Ovary (tissue), 9 donors: Measurements from ENCODE around the gene RASSF10. TPM values are rescaled to one million over a fixed set of nuclear protein-coding genes. Genes with fewer than 3 reads are reported as not detected.

Experiments
- DNase-seq, 5 donors: peaks; one replicate each; pipeline ENCODE4 v3.0.0-alpha.2; 2019 to 2020
- H3K27ac ChIP-seq, 2 donors: fragments of 200-600 bp; one replicate each; pipeline versions ENCODE4 v1.5.1 to v1.8.0; 2019 to 2022
- H3K27me3 ChIP-seq: fragments of 200-600 bp; one replicate; pipeline ENCODE4 v1.8.0; 2022
- H3K36me3 ChIP-seq: fragments of 200-600 bp; sonication (generic); one replicate; pipeline ENCODE4 v1.5.1; 2019
- H3K4me1 ChIP-seq: one replicate; pipeline ENCODE4 v1.8.1; 2013; ENCODE audit warnings: mild to moderate bottlenecking, moderate library complexity; ENCODE audit not compliant: insufficient read depth
- H3K4me3 ChIP-seq: fragments of 200-600 bp; sonication (generic); one replicate; pipeline ENCODE4 v1.5.1; 2017
- H3K9me3 ChIP-seq, 2 donors: fragments of 200-600 bp in 1 of 2; sonication (generic) in 1 of 2; one replicate each; pipeline versions ENCODE4 v1.5.1 to v1.8.1; 2013 to 2019; ENCODE audit warnings: mild to moderate bottlenecking in 1 of 2, moderate library complexity in 1 of 2
- EP300 ChIP-seq: sonication (generic); formaldehyde crosslinking; IDR thresholded peaks from one replicate; pipeline ENCODE4 v1.6.1; 2017; ENCODE audit warnings: antibody characterized with exemption
- POLR2A ChIP-seq: fragments of 450-650 bp; IDR thresholded peaks from one replicate; pipeline ENCODE4 v1.6.1; 2017; ENCODE audit warnings: antibody characterized with exemption, mild to moderate bottlenecking, moderate library complexity
- WGBS, 3 donors: extraction: QIAGEN DNeasy Blood & Tissue Kit in 1 of 3; methylation state at CpG; one replicate each; pipeline versions ENCODE4 v1.1.5 to v1.1.7; 2013 to 2017; 5-methylcytosine and 5-hydroxymethylcytosine counted together
- intact Hi-C, 4 donors: fragments of 100-400 bp; cut with DNase I; formaldehyde crosslinking; loops; one replicate each; pipeline versions ENCODE4 v1.11.0 to v1.15.1; 2022 to 2023
- polyA plus RNA-seq, 2 donors: library from polyadenylated mRNA; stranded (reverse); fragments of 200-250 nt in 1 of 2; fragments of 350-450 nt in 1 of 2; fragmentation: Illumina TruSeq in 1 of 2; extraction: RNeasy Lipid Tissue Mini Kit (QIAGEN cat#74804) in 1 of 2; gene quantifications; one replicate each; pipeline ENCODE4 v1.2.3, GENCODE V29; 2013 to 2014
- total RNA-seq, 7 donors: library from RNA; depleted of rRNA in 2 of 7; stranded (reverse); fragments of >200 nt in 2 of 7; fragmentation: NEBNext Ultra II Directional in 3 of 7; extraction: Animal tissue kit (Norgen Biotek cat#: 25700) in 3 of 7; gene quantifications; one replicate each; pipeline versions ENCODE4 v1.1.0 to v1.2.4, GENCODE V29; 2016 to 2023
- TF ChIP-seq, protein P1 (sequence below), 3 donors: fragments of 450-650 bp in 2 of 3; fragments of 200-600 bp in 1 of 3; IDR thresholded peaks; one replicate each; pipeline versions ENCODE4 v1.5.1 to v1.8.0; 2016 to 2022; ENCODE audit warnings: antibody characterized with exemption in 3 of 3, mild to moderate bottlenecking in 1 of 3
- donor health status: DM: no; HTN: no; CAD: no; lungs with moderate emphysema.
- donor health status: DM: no; HTN: no; CAD: no.
- donor health status: Bipolar disorder and iron deficiency.
- donor health status: DM: yes; HTN: yes; CAD: no.
- donor health status: DM: no; HTN: no; CAD: no.
- donor health status: DM: yes; HTN: yes; CAD: no.

The RASSF10 gene
- total and polyA plus RNA-seq, 9 donors, result 0.36 to 3.8 (median 0.72) TPM; not detected in 3

DNA sequence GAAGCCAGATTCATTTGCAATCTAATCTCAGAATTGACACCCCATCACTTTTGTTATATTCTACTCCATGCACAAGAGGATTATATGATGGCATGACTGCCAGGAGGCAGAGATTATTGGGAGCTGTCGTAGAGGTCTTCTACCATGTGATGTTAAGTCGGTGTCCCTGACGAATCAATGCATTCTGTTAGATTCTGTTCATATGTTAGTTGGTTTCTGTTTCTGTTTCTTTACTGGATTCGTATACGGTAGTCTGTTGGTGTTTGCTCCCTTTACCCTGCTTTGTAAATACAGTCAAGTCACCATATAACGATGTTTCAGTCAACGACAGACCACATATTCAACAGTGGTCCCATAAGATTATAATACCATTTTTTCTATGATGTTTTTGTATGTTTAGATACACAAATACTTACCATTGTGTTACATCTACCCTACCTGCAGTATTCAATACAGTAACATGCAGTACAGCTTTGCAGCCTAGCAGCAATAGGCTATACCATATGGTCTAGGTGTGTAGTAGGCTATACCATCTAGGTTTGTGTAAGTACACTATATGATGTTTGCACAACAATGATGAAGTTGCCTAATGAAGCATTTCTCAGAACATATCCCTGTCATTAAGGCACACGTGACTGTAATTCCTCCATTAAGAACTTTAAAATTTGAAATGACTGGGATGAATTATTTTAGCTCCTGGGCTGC lies 22.8 kb upstream of the RASSF10 start:
- no peak for DNase-seq
- no peaks in the 10 kb centered on the region for H3K36me3 ChIP-seq
- H3K4me3 ChIP-seq, result no peak overlapping the region
- 84 to 89% (median 87%) methylated on average over 8 of the region's 8 CpGs for WGBS, 3 donors
- intact Hi-C loops, result no loop called here
- no peak for TF ChIP-seq POLR2A
- no peak for TF ChIP-seq EP300
- TF ChIP-seq, protein P1, sequence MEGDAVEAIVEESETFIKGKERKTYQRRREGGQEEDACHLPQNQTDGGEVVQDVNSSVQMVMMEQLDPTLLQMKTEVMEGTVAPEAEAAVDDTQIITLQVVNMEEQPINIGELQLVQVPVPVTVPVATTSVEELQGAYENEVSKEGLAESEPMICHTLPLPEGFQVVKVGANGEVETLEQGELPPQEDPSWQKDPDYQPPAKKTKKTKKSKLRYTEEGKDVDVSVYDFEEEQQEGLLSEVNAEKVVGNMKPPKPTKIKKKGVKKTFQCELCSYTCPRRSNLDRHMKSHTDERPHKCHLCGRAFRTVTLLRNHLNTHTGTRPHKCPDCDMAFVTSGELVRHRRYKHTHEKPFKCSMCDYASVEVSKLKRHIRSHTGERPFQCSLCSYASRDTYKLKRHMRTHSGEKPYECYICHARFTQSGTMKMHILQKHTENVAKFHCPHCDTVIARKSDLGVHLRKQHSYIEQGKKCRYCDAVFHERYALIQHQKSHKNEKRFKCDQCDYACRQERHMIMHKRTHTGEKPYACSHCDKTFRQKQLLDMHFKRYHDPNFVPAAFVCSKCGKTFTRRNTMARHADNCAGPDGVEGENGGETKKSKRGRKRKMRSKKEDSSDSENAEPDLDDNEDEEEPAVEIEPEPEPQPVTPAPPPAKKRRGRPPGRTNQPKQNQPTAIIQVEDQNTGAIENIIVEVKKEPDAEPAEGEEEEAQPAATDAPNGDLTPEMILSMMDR (IDR thresholded peaks at IDR 0.05), result no peak
- H3K9me3 ChIP-seq, result no peaks in the 10 kb centered on the region
- H3K27ac ChIP-seq, result no peak overlapping the region
- no peaks in the 10 kb centered on the region for H3K27me3 ChIP-seq
- no peaks in the 10 kb centered on the region for H3K4me1 ChIP-seq

DNA sequence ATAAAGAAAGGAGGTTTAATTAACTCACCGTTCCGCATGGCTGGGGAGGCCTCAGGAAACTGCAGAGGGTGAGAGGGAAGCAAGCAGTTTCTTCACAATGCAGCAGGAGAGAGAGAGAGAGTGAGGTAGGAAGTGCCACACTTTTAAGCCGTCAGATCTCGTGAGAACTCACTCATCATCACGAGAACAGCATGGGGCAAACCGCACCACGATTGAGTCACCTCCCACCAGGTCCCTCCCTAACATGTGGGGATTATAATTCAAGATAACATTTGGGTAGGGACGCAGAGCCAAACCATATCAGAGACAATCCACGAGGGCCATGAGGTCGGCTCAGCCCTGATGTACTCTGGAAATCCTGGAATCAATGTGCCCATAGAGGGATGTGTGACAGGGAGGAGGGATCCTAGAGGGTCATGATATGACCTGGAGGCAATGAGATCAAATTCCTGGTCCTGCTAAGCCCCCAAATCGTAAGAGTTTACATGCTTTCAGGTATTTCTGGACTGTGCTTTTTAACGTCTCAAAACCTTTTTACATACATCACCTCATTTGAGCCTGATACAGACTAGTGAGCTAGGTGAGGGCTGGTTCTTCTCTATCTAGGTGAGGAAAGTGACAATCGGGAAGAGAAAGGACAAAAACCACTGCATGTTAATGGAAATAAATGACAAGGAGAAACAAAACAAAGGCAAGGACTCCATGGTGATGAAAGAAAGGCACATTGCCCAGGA lies 19.5 kb upstream of the RASSF10 start:
- TF ChIP-seq POLR2A (no peak), EP300 (no peak)
- TF ChIP-seq, protein P1 (IDR thresholded peaks at IDR 0.05), result no peak
- no peaks in the 10 kb centered on the region for H3K4me1 ChIP-seq
- no peaks in the 10 kb centered on the region for H3K9me3 ChIP-seq
- H3K4me3 ChIP-seq, result no peak overlapping the region
- H3K27me3 ChIP-seq, result no peaks in the 10 kb centered on the region
- intact Hi-C loops, result no loop called here
- DNase-seq, result no peak
- WGBS, 3 donors, result 59 to 76% (median 65%) methylated on average over 13 of the region's 13 CpGs
- no peak overlapping the region for H3K27ac ChIP-seq
- no peaks in the 10 kb centered on the region for H3K36me3 ChIP-seq

DNA sequence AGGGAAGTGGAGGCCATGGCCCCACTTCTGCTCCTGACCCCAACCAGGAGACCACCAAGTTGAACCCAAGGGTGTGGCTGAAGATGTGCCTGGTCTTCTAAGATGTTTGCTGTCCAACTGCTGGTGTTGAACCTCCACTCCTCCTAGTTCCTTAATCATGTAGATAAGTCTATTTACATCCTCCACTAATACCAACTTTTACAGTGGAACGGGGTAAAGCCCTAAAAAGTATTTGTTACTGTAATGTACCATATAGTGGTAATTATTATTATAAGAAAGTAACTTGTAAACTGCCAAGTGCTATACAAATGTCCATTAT lies 19.0 kb upstream of the RASSF10 start:
- 82 to 84% (median 83%) methylated on average over 1 of the region's 1 CpG for WGBS, 3 donors
- Histone ChIP-seq H3K4me3 (no peak overlapping the region), H3K4me1 (no peaks in the 10 kb centered on the region), H3K27me3 (no peaks in the 10 kb centered on the region), H3K27ac (no peak overlapping the region), H3K9me3 (no peaks in the 10 kb centered on the region), H3K36me3 (no peaks in the 10 kb centered on the region)
- no peak for TF ChIP-seq POLR2A
- TF ChIP-seq, protein P1 (IDR thresholded peaks at IDR 0.05), result no peak
- no peak for DNase-seq
- intact Hi-C loops, result no loop called here

DNA sequence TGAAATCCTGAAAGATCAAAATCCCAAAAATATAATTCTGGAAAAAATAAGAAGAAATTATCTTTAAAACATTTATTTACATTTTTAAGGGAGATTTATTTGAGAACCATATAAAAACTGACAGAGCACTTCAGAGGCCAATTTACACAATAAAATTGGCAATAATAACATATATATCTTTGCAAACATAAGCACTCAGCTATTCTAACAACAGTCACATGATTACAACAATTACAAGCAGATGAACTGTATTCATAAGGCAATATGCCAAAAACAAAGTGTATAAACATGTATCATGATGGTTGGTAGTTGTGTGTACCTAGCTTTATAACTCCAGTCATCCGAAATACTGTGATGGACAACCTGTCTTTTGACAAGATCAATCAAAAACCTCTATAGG lies 17.7 kb upstream of the RASSF10 start:
- Histone ChIP-seq H3K36me3 (no peaks in the 10 kb centered on the region), H3K27me3 (no peaks in the 10 kb centered on the region), H3K4me3 (no peak overlapping the region), H3K4me1 (no peaks in the 10 kb centered on the region), H3K27ac (no peak overlapping the region), H3K9me3 (no peaks in the 10 kb centered on the region)
- intact Hi-C loops, result no loop called here
- DNase-seq, result no peak
- 76 to 82% (median 80%) methylated on average over 1 of the region's 1 CpG for WGBS, 3 donors
- TF ChIP-seq POLR2A (no peak), EP300 (no peak)
- TF ChIP-seq, protein P1 (IDR thresholded peaks at IDR 0.05), result no peak
